HEK293 (cell line): ENCODE measurements around the gene GABRA5.

ENCODE experiments used
- CTCF ChIA-PET: fragments of 350-600 bp; formaldehyde crosslinking; extraction: SDS; loops from one replicate; lab custom pipeline; 2021; ENCODE audit warnings: antibody characterized with exemption; lab: Yijun Ruan, JAX
- POLR2A ChIA-PET: fragments of 300-600 bp; formaldehyde crosslinking; extraction: SDS; loops from one replicate; lab custom pipeline; 2020; ENCODE audit warnings: antibody characterized with exemption, inconsistent platforms; lab: Yijun Ruan, JAX
- H3K27ac ChIP-seq: fragments of 200-500 bp; sonication (Bioruptor generic); 2 replicates; pipeline ENCODE4 v1.5.1; 2014; ENCODE audit warnings: low read depth, low read length, control low read depth, inconsistent platforms; ENCODE audit errors: extremely low read depth
- H3K36me3 ChIP-seq, 2 experiments: fragments of 200-500 bp in 1 of 2; sonication (Bioruptor generic) in 1 of 2; 1 replicate in 1 of 2; 2 replicates in 1 of 2; pipeline ENCODE4 v1.5.1; 2014 to 2017; ENCODE audit warnings: inconsistent platforms in 2 of 2, low read length in 2 of 2; ENCODE audit not compliant: control insufficient read depth in 2 of 2, insufficient read depth in 1 of 2
- H3K4me1 ChIP-seq: fragments of 200-500 bp; sonication (Bioruptor generic); 2 replicates; pipeline ENCODE4 v1.5.1; 2014; ENCODE audit warnings: mild to moderate bottlenecking, low read length, inconsistent platforms; ENCODE audit not compliant: control insufficient read depth, insufficient read depth
- H3K4me3 ChIP-seq: 2 replicates; pipeline ENCODE4 v1.5.1; 2011; ENCODE audit warnings: low read depth, mild to moderate bottlenecking, control low read depth, low read length, moderate library complexity
- H3K9me3 ChIP-seq: fragments of 200-500 bp; sonication (Bioruptor generic); 2 replicates; pipeline ENCODE4 v1.5.1; 2014; ENCODE audit warnings: low read depth, low read length, inconsistent platforms; ENCODE audit not compliant: control insufficient read depth, insufficient read depth
- BCL6B ChIP-seq: fragments of 450-650 bp; formaldehyde crosslinking; IDR thresholded peaks from 2 replicates; pipeline ENCODE4 v1.5.1; 2017; ENCODE audit warnings: missing biosample characterization, missing genetic modification characterization
- EGR2 ChIP-seq: fragments of 450-650 bp; formaldehyde crosslinking; IDR thresholded peaks from 2 replicates; pipeline ENCODE4 v1.5.1; 2016; ENCODE audit warnings: low read depth, missing biosample characterization, missing genetic modification characterization
- GFI1B ChIP-seq: fragments of 450-650 bp; formaldehyde crosslinking; IDR thresholded peaks from 2 replicates; pipeline ENCODE4 v1.5.1; 2016; ENCODE audit warnings: missing biosample characterization, missing genetic modification characterization
- KLF8 ChIP-seq: fragments of 450-650 bp; formaldehyde crosslinking; IDR thresholded peaks from 2 replicates; pipeline ENCODE4 v1.5.1; 2016; ENCODE audit warnings: missing biosample characterization, missing genetic modification characterization
- MEIS1 ChIP-seq: sonication (generic); formaldehyde crosslinking; IDR thresholded peaks from 2 replicates; pipeline ENCODE4 v1.8.1; 2022; ENCODE audit warnings: missing genetic modification reagents, mild to moderate bottlenecking, borderline replicate concordance
- PRDM10 ChIP-seq: fragments of 450-650 bp; formaldehyde crosslinking; IDR thresholded peaks from 2 replicates; pipeline ENCODE4 v1.5.1; 2016; ENCODE audit warnings: missing biosample characterization, missing genetic modification characterization
- WT1 ChIP-seq: fragments of 450-650 bp; formaldehyde crosslinking; IDR thresholded peaks from 2 replicates; pipeline ENCODE4 v1.5.1; 2016; ENCODE audit warnings: missing biosample characterization, missing genetic modification characterization
- ZBTB21 ChIP-seq: fragments of 450-650 bp; formaldehyde crosslinking; IDR thresholded peaks from 2 replicates; pipeline ENCODE4 v1.5.1; 2017; ENCODE audit warnings: missing biosample characterization, missing genetic modification characterization
- ZBTB48 ChIP-seq: fragments of 450-650 bp; formaldehyde crosslinking; IDR thresholded peaks from 2 replicates; pipeline ENCODE4 v1.5.1; 2016; ENCODE audit warnings: missing biosample characterization, missing genetic modification characterization
- ZBTB7A ChIP-seq: fragments of 450-650 bp; formaldehyde crosslinking; IDR thresholded peaks from 2 replicates; pipeline ENCODE4 v1.5.1; 2016; ENCODE audit warnings: low read depth, missing biosample characterization, missing genetic modification characterization
- ZNF10 ChIP-seq: fragments of 450-650 bp; formaldehyde crosslinking; IDR thresholded peaks from 2 replicates; pipeline ENCODE4 v1.5.1; 2017; ENCODE audit warnings: missing biosample characterization, missing genetic modification characterization
- ZNF140 ChIP-seq: fragments of 450-650 bp; formaldehyde crosslinking; IDR thresholded peaks from 2 replicates; pipeline ENCODE4 v1.5.1; 2016; ENCODE audit warnings: missing biosample characterization, missing genetic modification characterization
- ZNF175 ChIP-seq: fragments of 450-650 bp; formaldehyde crosslinking; IDR thresholded peaks from 2 replicates; pipeline ENCODE4 v1.5.1; 2016; ENCODE audit warnings: missing biosample characterization, missing genetic modification characterization
- ZNF202 ChIP-seq: fragments of 450-650 bp; formaldehyde crosslinking; IDR thresholded peaks from 2 replicates; pipeline ENCODE4 v1.5.1; 2016; ENCODE audit warnings: missing biosample characterization, missing genetic modification characterization, borderline replicate concordance
- ZNF24 ChIP-seq: fragments of 450-650 bp; formaldehyde crosslinking; IDR thresholded peaks from 2 replicates; pipeline ENCODE4 v1.5.1; 2016; ENCODE audit warnings: missing biosample characterization, missing genetic modification characterization
- ZNF404 ChIP-seq: fragments of 450-650 bp; formaldehyde crosslinking; IDR thresholded peaks from 2 replicates; pipeline ENCODE4 v1.5.1; 2017; ENCODE audit warnings: missing biosample characterization, missing genetic modification characterization
- ZNF416 ChIP-seq: fragments of 450-650 bp; formaldehyde crosslinking; IDR thresholded peaks from 2 replicates; pipeline ENCODE4 v1.5.1; 2016; ENCODE audit warnings: missing biosample characterization, missing genetic modification characterization
- ZNF48 ChIP-seq: fragments of 450-650 bp; formaldehyde crosslinking; IDR thresholded peaks from 2 replicates; pipeline ENCODE4 v1.5.1; 2016; ENCODE audit warnings: missing biosample characterization, missing genetic modification characterization
- ZNF510 ChIP-seq: fragments of 450-650 bp; formaldehyde crosslinking; IDR thresholded peaks from 2 replicates; pipeline ENCODE4 v1.5.1; 2018; ENCODE audit warnings: mild to moderate bottlenecking, missing genetic modification characterization, missing biosample characterization; ENCODE audit not compliant: insufficient replicate concordance
- ZNF521 ChIP-seq: fragments of 450-650 bp; formaldehyde crosslinking; IDR thresholded peaks from 2 replicates; pipeline ENCODE4 v1.5.1; 2017; ENCODE audit warnings: missing biosample characterization, mild to moderate bottlenecking, missing genetic modification characterization
- ZNF558 ChIP-seq: fragments of 450-650 bp; formaldehyde crosslinking; IDR thresholded peaks from 2 replicates; pipeline ENCODE4 v1.5.1; 2016; ENCODE audit warnings: missing biosample characterization, missing genetic modification characterization
- ZNF639 ChIP-seq: fragments of 450-650 bp; formaldehyde crosslinking; IDR thresholded peaks from 2 replicates; pipeline ENCODE4 v1.5.1; 2016; ENCODE audit warnings: missing biosample characterization, missing genetic modification characterization
- ZNF791 ChIP-seq: fragments of 450-650 bp; formaldehyde crosslinking; IDR thresholded peaks from 2 replicates; pipeline ENCODE4 v1.5.1; 2016; ENCODE audit warnings: missing biosample characterization, missing genetic modification characterization
- TF ChIP-seq, protein P1 (sequence below): fragments of 450-650 bp; formaldehyde crosslinking; IDR thresholded peaks from 2 replicates; pipeline ENCODE4 v1.5.1; 2016; ENCODE audit warnings: missing biosample characterization, missing genetic modification characterization

Gene GABRA5

GRCh38 chr15:26971271-26972018 is 104.6 kb downstream of the GABRA5 start:
- TF ChIP-seq ZNF558 (no peak), EGR2 (no peak), ZNF416 (tag by site-specific recombination) (no peak), ZNF10 (tag by site-specific recombination) (no peak), ZBTB7A (tag by site-specific recombination) (no peak), MEIS1 (CRISPR knock-in tag) (no peak), ZNF521 (tag by site-specific recombination) (no peak)
- TF ChIP-seq, protein P1, sequence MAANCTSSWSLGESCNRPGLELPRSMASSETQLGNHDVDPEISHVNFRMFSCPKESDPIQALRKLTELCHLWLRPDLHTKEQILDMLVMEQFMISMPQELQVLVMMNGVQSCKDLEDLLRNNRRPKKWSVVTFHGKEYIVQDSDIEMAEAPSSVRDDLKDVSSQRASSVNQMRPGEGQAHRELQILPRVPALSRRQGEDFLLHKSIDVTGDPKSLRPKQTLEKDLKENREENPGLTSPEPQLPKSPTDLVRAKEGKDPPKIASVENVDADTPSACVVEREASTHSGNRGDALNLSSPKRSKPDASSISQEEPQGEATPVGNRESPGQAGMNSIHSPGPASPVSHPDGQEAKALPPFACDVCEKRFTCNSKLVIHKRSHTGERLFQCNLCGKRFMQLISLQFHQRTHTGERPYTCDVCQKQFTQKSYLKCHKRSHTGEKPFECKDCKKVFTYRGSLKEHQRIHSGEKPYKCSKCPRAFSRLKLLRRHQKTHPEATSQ (tag by site-specific recombination), result no peak
- TF ChIP-seq, all 188 proteins: peak for 0
- no peaks in the 10 kb centered on the region for H3K4me1 ChIP-seq
- H3K36me3 ChIP-seq, result no peaks in the 10 kb centered on the region
- H3K4me3 ChIP-seq, result no peak overlapping the region
- POLR2A ChIA-PET, result no interaction called here
- H3K9me3 ChIP-seq, result no peaks in the 10 kb centered on the region
- CTCF ChIA-PET, result no interaction called here
- H3K27ac ChIP-seq, result no peak overlapping the region

- Histone ChIP-seq H3K36me3 (no peaks in the 10 kb centered on the region), H3K4me1 (no peaks in the 10 kb centered on the region), H3K4me3 (no peak overlapping the region), H3K9me3 (no peaks in the 10 kb centered on the region), H3K27ac (no peak overlapping the region)
- POLR2A ChIA-PET, result no interaction called here
- TF ChIP-seq ZNF24 (tag by site-specific recombination) (no peak), WT1 (tag by site-specific recombination) (no peak), ZNF404 (no peak), ZNF202 (tag by site-specific recombination) (no peak), ZNF140 (no peak), ZBTB21 (tag by site-specific recombination) (no peak), ZNF639 (tag by site-specific recombination) (no peak), ZNF558 (no peak)
- CTCF ChIA-PET, result interaction anchor here (0.9 to 1.0 kb wide), 3 partner anchors 11 to 320 kb away, joined by 3 to 4 read pairs (median 4); no protein-coding TSS in a partner anchor
Measured at GRCh38 chr15:26972636-26973035, 105.8 kb downstream of the GABRA5 start.

DNA sequence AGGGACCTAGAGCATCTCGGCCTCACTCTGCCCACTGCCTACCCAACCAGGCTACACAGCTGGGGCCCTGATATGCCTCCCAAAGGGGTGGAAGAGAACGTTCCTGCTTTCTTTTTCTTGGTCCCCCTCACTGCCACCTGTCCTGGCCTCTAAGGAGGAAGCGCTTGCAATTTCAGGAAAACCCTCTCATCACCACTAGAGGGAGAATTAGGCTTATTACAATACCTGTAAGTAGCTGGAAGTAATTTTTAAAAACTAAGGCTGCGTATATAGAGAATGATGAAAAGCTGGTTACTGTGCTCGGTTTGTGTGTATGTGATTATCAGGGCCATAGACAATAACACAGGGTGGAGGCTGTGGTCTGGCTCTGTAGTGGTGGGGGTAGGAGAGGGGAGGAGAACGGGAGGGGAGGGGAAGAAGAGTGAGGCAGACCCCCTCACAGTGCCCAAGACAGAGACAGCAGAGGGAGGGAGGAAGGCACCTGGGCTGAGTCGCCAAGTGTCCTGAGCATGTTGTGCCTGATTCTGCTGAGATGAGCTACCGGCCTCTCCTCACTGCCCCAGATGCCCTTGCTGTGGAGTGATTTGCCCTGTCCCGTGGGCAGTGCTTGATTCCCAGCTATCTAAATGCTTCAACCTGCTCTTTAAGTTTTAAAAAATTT is 107.4 kb downstream of the GABRA5 start:
- Histone ChIP-seq H3K27ac (no peak overlapping the region), H3K9me3 (no peaks in the 10 kb centered on the region), H3K36me3 (no peaks in the 10 kb centered on the region), H3K4me1 (no peaks in the 10 kb centered on the region), H3K4me3 (no peak overlapping the region)
- POLR2A ChIA-PET, result no interaction called here
- CTCF ChIA-PET, result interaction anchor here (0.6 to 1.6 kb wide), 9 partner anchors 9 to 815 kb away, joined by 3 to 6 read pairs (median 4); no protein-coding TSS in a partner anchor
- TF ChIP-seq ZNF510 (tag by site-specific recombination) (no peak), ZNF48 (no peak), ZNF175 (tag by site-specific recombination) (no peak), GFI1B (tag by site-specific recombination) (no peak), BCL6B (tag by site-specific recombination) (no peak), ZNF791 (tag by site-specific recombination) (no peak), PRDM10 (no peak), ZBTB48 (tag by site-specific recombination) (no peak), KLF8 (no peak)
